NT2/D1 (cell line): Measurements from ENCODE around the gene DUSP22.

ENCODE experiments used
- SUZ12 ChIP-seq: IDR thresholded peaks from 2 replicates; pipeline ENCODE4 v1.6.1; 2011; ENCODE audit not compliant: insufficient read length, insufficient read depth; ENCODE audit errors: extremely low read depth
- YY1 ChIP-seq: IDR thresholded peaks from 2 replicates; pipeline ENCODE4 v1.6.1; 2011; ENCODE audit not compliant: insufficient read length, insufficient read depth
- ZNF274 ChIP-seq: IDR thresholded peaks from 2 replicates; pipeline ENCODE4 v1.6.1; 2011; ENCODE audit warnings: mild to moderate bottlenecking, low read depth, low read length

- TF ChIP-seq YY1 (no peak), ZNF274 (no peak), SUZ12 (no peak)
These were observed 9.8 kb downstream of the DUSP22 start for GRCh38 chr6:301929-302705.
